Transverse colon (tissue), 4 donors: ENCODE measurements around the gene INSC. TPM values are rescaled to one million over a fixed set of nuclear protein-coding genes. Genes with fewer than 3 reads are reported as not detected.

Experiments used
- DNase-seq: peaks from one replicate; pipeline ENCODE4 v3.0.0-alpha.2; 2019
- H3K27ac ChIP-seq, 4 donors: fragments of 200-600 bp; sonication (generic); 2 replicates each; pipeline ENCODE4 v1.5.1; 2016 to 2018; ENCODE audit warnings: inconsistent platforms in 4 of 4
- H3K27me3 ChIP-seq: fragments of 200-600 bp; sonication (generic); 2 replicates; pipeline ENCODE4 v1.5.1; 2017; ENCODE audit warnings: inconsistent platforms
- H3K36me3 ChIP-seq, 4 donors: fragments of 200-600 bp; sonication (generic); 2 replicates each; pipeline ENCODE4 v1.5.1; 2017 to 2019; ENCODE audit warnings: inconsistent platforms in 4 of 4
- H3K4me1 ChIP-seq, 4 donors: fragments of 200-600 bp; sonication (generic); 2 replicates each; pipeline ENCODE4 v1.5.1; 2017 to 2020; ENCODE audit warnings: inconsistent platforms in 4 of 4
- H3K4me3 ChIP-seq, 4 donors: fragments of 200-600 bp; sonication (generic); 1 replicate in 1 of 4; 2 replicates in 3 of 4; pipeline versions ENCODE4 v1.5.1 to v1.6.1; 2017 to 2019; ENCODE audit warnings: inconsistent platforms in 4 of 4
- H3K9me3 ChIP-seq, 2 donors: fragments of 200-600 bp; sonication (generic); 2 replicates each; pipeline ENCODE4 v1.5.1; 2017 to 2019; ENCODE audit warnings: inconsistent platforms in 2 of 2
- EP300 ChIP-seq: sonication (generic); formaldehyde crosslinking; IDR thresholded peaks from one replicate; pipeline ENCODE4 v1.6.1; 2017; ENCODE audit warnings: antibody characterized with exemption, low read depth
- POLR2A ChIP-seq: fragments of 450-650 bp; IDR thresholded peaks from one replicate; pipeline ENCODE4 v1.6.1; 2016; ENCODE audit warnings: antibody characterized with exemption, mild to moderate bottlenecking, moderate library complexity
- POLR2AphosphoS5 ChIP-seq, 3 donors: sonication (generic); formaldehyde crosslinking; IDR thresholded peaks; one replicate each; pipeline ENCODE4 v1.6.1; 2016; ENCODE audit warnings: antibody characterized with exemption in 3 of 3
- WGBS, 2 donors: methylation state at CpG; one replicate each; pipeline ENCODE4 v1.1.5; 2018; ENCODE audit warnings: low coverage in 1 of 2; 5-methylcytosine and 5-hydroxymethylcytosine counted together
- in situ Hi-C, 4 donors: fragments of 200-750 bp; cut with MboI; loops; one replicate each; pipeline versions ENCODE4 v1.15.0 to v1.15.1; 2017; ENCODE audit warnings: low sequenced_read_pairs in 3 of 4, low pct_ligation_motif_present in 1 of 4, low pct_unique_long_range_greater_than_20kb in 1 of 4
- intact Hi-C: fragments of 100-400 bp; cut with DNase I; formaldehyde crosslinking; loops from one replicate; pipeline ENCODE4 v1.15.1; 2023; ENCODE audit warnings: low total_unique reads
- total RNA-seq, 4 donors: library from RNA; depleted of rRNA; stranded (reverse); fragments of >200 nt; gene quantifications; one replicate each; pipeline ENCODE4 v1.1.0, GENCODE V29; 2016
- TF ChIP-seq, protein P1 (sequence below), 5 experiments: fragments of 200-600 bp in 3 of 5; fragments of 450-650 bp in 2 of 5; sonication (generic) in 3 of 5; IDR thresholded peaks; 1 replicate in 2 of 5; 2 replicates in 3 of 5; pipeline ENCODE4 v1.5.1; 2016 to 2017; ENCODE audit warnings: antibody characterized with exemption in 5 of 5, inconsistent platforms in 3 of 5, mild to moderate bottlenecking in 2 of 5, moderate library complexity in 1 of 5

INSC gene
- total RNA-seq, 4 donors from 2014 or later, result 0.60 to 1.9 (median 1.3) TPM

DNA sequence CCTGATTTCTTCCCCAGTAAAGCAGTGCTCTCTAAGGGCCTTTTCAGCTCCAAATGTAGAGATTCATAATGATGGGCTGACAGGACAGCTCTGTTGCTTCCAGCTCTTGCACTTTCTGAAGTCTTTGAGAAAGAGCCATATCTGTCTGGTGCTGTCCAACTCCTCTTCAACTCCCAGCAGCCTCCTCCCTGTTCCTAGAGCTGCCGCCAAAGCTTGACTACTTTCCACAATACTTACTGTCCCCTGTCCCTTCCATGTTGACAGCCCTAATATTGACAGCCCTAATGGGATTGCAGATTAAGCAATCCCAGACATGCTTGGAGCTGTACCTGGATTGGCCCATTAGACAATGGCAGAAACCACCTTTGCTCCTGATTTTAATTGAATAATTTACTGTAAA, 29.6 kb downstream of the INSC start:
- Histone ChIP-seq H3K36me3 (no peaks in the 10 kb centered on the region), H3K4me3 (no peak overlapping the region), H3K9me3 (no peaks in the 10 kb centered on the region), H3K4me1 (peaks cover 0 to 18% (median 3%) of the 10 kb centered on the region in 4 donors), H3K27me3 (no peaks in the 10 kb centered on the region), H3K27ac (no peak overlapping the region)
- 63 to 81% methylated on average over 1 of the region's 1 CpG for WGBS, 2 donors
- intact Hi-C loops, result no loop called here
- in situ Hi-C loops, result no loop called here
- no peak for DNase-seq
- TF ChIP-seq POLR2A, result no peak

DNA sequence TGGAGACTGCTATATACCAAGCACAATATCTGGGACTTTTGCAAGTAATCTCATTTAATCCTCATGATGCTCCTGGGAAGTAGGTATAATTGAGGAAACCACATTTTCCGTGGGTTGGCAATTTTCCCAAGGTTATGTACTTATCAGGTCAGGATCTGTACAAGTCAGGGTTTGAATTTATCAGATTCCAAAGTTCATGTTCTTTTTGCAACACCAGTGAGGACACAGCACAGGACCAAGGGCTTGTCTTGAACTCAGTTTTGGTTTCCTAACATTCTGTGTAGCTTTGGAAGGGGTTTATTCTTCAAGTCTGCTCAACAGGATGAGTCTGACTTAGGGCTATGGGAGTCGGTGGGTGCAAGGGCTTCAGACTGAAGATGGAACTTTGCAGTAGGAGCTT, 30.4 kb downstream of the INSC start:
- no peak for TF ChIP-seq POLR2A
- no peak for TF ChIP-seq POLR2AphosphoS5 (IDR thresholded peaks at IDR 0.05)
- TF ChIP-seq, protein P1, sequence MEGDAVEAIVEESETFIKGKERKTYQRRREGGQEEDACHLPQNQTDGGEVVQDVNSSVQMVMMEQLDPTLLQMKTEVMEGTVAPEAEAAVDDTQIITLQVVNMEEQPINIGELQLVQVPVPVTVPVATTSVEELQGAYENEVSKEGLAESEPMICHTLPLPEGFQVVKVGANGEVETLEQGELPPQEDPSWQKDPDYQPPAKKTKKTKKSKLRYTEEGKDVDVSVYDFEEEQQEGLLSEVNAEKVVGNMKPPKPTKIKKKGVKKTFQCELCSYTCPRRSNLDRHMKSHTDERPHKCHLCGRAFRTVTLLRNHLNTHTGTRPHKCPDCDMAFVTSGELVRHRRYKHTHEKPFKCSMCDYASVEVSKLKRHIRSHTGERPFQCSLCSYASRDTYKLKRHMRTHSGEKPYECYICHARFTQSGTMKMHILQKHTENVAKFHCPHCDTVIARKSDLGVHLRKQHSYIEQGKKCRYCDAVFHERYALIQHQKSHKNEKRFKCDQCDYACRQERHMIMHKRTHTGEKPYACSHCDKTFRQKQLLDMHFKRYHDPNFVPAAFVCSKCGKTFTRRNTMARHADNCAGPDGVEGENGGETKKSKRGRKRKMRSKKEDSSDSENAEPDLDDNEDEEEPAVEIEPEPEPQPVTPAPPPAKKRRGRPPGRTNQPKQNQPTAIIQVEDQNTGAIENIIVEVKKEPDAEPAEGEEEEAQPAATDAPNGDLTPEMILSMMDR (IDR thresholded peaks at IDR 0.05), result no peak
- no peak for TF ChIP-seq EP300
- 34 to 35% methylated on average over 2 of the region's 2 CpGs for whole genome bisulfite sequencing, 2 donors
- H3K4me1 ChIP-seq, result peaks cover 0 to 18% (median 3%) of the 10 kb centered on the region in 4 donors
- H3K27me3 ChIP-seq, result no peaks in the 10 kb centered on the region
- in situ Hi-C loops (no loop called here), intact Hi-C loops (no loop called here)
- no peaks in the 10 kb centered on the region for H3K36me3 ChIP-seq
- H3K4me3 ChIP-seq, result no peak overlapping the region
- DNase-seq, result no peak
- no peaks in the 10 kb centered on the region for H3K9me3 ChIP-seq
- H3K27ac ChIP-seq, result peak overlapping the region; percentile 28 to 36 (median 33)

DNA sequence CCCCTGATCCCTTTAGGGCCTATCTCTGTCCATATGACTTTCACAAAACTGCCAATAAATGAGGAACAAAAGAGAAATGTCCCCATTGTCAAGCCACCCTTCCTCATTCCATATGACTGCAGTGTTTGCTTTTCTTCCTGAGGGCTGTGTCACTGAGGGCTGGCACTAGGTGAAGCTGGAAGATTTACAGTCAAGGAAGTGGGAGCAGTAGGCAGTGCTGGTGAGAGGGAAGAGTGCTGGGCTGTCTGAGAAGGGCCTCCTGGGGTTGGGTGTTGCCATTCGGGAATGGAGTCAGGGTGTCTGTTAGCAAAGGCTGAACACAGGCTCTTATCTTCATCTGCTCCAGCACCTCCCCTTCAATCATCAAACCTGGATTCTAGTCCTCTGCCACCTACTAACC, 30.9 kb downstream of the INSC start:
- no peak overlapping the region for H3K4me3 ChIP-seq
- no peaks in the 10 kb centered on the region for H3K36me3 ChIP-seq
- no peaks in the 10 kb centered on the region for H3K27me3 ChIP-seq
- in situ Hi-C loops, result no loop called here
- intact Hi-C loops, result no loop called here
- WGBS, 2 donors, result 48% methylated on average over 1 of the region's 1 CpG; no CpG with 5 or more reads in 1 of the 2 donors
- peaks cover 0 to 18% (median 3%) of the 10 kb centered on the region in 4 donors for H3K4me1 ChIP-seq
- no peaks in the 10 kb centered on the region for H3K9me3 ChIP-seq
- peak overlapping the region; percentile 28 to 36 (median 33) for H3K27ac ChIP-seq
- DNase-seq, result peak; percentile 47
- TF ChIP-seq EP300, result no peak
- TF ChIP-seq POLR2AphosphoS5 (IDR thresholded peaks at IDR 0.05), result no peak
- no peak for TF ChIP-seq POLR2A
- TF ChIP-seq, protein P1 (IDR thresholded peaks at IDR 0.05), result no peak

DNA sequence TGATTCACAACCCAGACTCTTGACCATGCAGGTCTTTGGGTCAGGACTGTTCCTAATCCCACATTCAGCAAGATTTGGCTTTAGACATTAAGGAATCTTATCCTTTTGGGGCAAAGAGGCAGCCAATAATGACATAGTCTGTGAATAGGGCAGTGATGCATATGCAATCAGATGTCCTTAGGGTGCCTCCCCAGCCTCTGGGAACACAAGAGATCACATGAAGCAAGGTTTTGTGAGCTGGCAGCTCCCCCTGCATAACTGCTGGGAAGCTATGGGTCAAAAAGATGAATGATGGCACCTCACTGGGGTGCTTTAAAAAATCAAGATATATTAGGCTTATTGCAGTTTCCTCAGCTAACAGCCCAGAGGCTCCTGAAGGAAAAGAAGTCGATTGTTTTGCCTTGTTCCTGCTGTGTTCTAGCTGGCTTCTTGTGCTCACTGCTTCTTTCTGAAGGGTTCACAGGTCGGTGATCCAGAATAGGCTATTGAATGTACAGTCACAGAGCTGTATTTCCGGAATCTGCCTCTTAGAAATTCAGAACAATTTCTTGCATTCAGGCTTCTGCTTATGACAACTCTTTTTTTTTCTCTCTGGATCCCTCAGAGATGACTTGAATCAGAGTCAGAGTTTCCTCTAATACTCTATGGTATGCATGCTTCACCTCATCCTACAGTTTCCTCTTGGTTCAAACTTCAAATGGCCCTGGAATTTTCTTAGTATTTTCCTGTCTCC, 31.7 kb downstream of the INSC start:
- no peaks in the 10 kb centered on the region for H3K9me3 ChIP-seq
- TF ChIP-seq, protein P1 (IDR thresholded peaks at IDR 0.05), result no peak
- TF ChIP-seq POLR2AphosphoS5 (IDR thresholded peaks at IDR 0.05) (no peak), EP300 (no peak), POLR2A (no peak)
- 45 to 49% methylated on average over 3 of the region's 3 CpGs for WGBS, 2 donors
- no peak overlapping the region for H3K4me3 ChIP-seq
- H3K27ac ChIP-seq, result peak overlapping the region; percentile 28 to 36 (median 30)
- no peak for DNase-seq
- peaks cover 0 to 18% (median 3%) of the 10 kb centered on the region in 4 donors for H3K4me1 ChIP-seq
- no peaks in the 10 kb centered on the region for H3K36me3 ChIP-seq
- no peaks in the 10 kb centered on the region for H3K27me3 ChIP-seq
- intact Hi-C loops (no loop called here), in situ Hi-C loops (no loop called here)
